GM23248 (cell line): ENCODE results near the gene KLHL6. TPM values are rescaled to one million over a fixed set of nuclear protein-coding genes. Genes with fewer than 3 reads are reported as not detected.
"Not testable (repeated sequence)": the region's sequence is repeated elsewhere in the genome, so short reads cannot be mapped to it uniquely, and the experiment has no call there.

Experiments used
- DNase-seq: peaks from one replicate; pipeline ENCODE4 v3.0.0-alpha.2; 2015
- H2AFZ ChIP-seq: fragments of 200-600 bp; sonication (generic); 2 replicates; pipeline ENCODE4 v1.6.1; 2016; ENCODE audit warnings: antibody characterized with exemption
- H3F3A ChIP-seq: fragments of 200-600 bp; sonication (generic); 2 replicates; pipeline ENCODE4 v1.6.1; 2016; ENCODE audit warnings: mild to moderate bottlenecking, antibody characterized with exemption, mixed run types; ENCODE audit not compliant: insufficient read depth
- H3K27ac ChIP-seq: fragments of 200-600 bp; sonication (generic); 2 replicates; pipeline ENCODE4 v1.5.1; 2016; ENCODE audit warnings: mild to moderate bottlenecking
- H3K27me3 ChIP-seq: fragments of 200-600 bp; sonication (generic); replicated peaks from 2 replicates; pipeline ENCODE4 v1.6.1; 2016; ENCODE audit warnings: mild to moderate bottlenecking; ENCODE audit not compliant: insufficient read depth
- H3K36me3 ChIP-seq: fragments of 200-600 bp; sonication (generic); 2 replicates; pipeline ENCODE4 v1.6.1; 2016; ENCODE audit warnings: low read depth, mild to moderate bottlenecking
- H3K4me1 ChIP-seq: fragments of 200-600 bp; sonication (generic); 2 replicates; pipeline ENCODE4 v1.6.1; 2016; ENCODE audit warnings: mild to moderate bottlenecking; ENCODE audit not compliant: insufficient read depth
- H3K4me2 ChIP-seq: fragments of 200-600 bp; sonication (generic); one replicate; pipeline ENCODE4 v1.6.1; 2016; ENCODE audit warnings: mild to moderate bottlenecking; ENCODE audit not compliant: unreplicated experiment
- H3K4me3 ChIP-seq: fragments of 200-600 bp; sonication (generic); 2 replicates; pipeline ENCODE4 v1.5.1; 2016; ENCODE audit warnings: mild to moderate bottlenecking
- H3K79me2 ChIP-seq: fragments of 200-600 bp; sonication (generic); 2 replicates; pipeline ENCODE4 v1.6.1; 2016; ENCODE audit warnings: mild to moderate bottlenecking; ENCODE audit not compliant: insufficient read depth
- H3K9ac ChIP-seq: fragments of 200-600 bp; sonication (generic); 2 replicates; pipeline ENCODE4 v1.6.1; 2016; ENCODE audit warnings: mild to moderate bottlenecking
- H3K9me2 ChIP-seq: fragments of 200-600 bp; sonication (generic); 2 replicates; pipeline ENCODE4 v1.6.1; 2016; ENCODE audit warnings: mixed run types, mild to moderate bottlenecking, moderate library complexity; ENCODE audit not compliant: insufficient read depth
- H3K9me3 ChIP-seq: fragments of 200-600 bp; sonication (generic); one replicate; pipeline ENCODE4 v1.6.1; 2017; ENCODE audit warnings: low read depth
- H4K20me1 ChIP-seq: fragments of 200-600 bp; sonication (generic); 2 replicates; pipeline ENCODE4 v1.6.0; 2016; ENCODE audit not compliant: insufficient read depth
- EZH2 ChIP-seq: fragments of 200-600 bp; sonication (generic); IDR thresholded peaks from 2 replicates; pipeline ENCODE4 v1.6.1; 2018; ENCODE audit warnings: antibody characterized with exemption, mild to moderate bottlenecking; ENCODE audit not compliant: insufficient read depth, poor library complexity, severe bottlenecking
- EZH2phosphoT487 ChIP-seq: fragments of 200-600 bp; sonication (generic); IDR thresholded peaks from 2 replicates; pipeline ENCODE4 v1.6.1; 2018; ENCODE audit warnings: antibody characterized with exemption, moderate library complexity, mild to moderate bottlenecking, low read depth; ENCODE audit not compliant: insufficient read depth
- WGBS, 2 experiments: methylation state at CpG; one replicate each; pipeline ENCODE4 v1.1.6; 2015 to 2017; ENCODE audit warnings: low lambda C conversion rate in 2 of 2, low coverage in 1 of 2; ENCODE audit errors: missing lambda C conversion rate in 2 of 2; 5-methylcytosine and 5-hydroxymethylcytosine counted together
- in situ Hi-C: fragments of 300-500 bp; cut with MboI; formaldehyde crosslinking; loops from 2 replicates; pipeline ENCODE4 v1.15.0; 2020
- polyA plus RNA-seq: library from polyadenylated mRNA; unstranded; fragments of >200 nt; fragmentation: Nextera tagmentation; extraction: Ambion mirVana; gene quantifications from 2 replicates; pipeline ENCODE4 v1.2.1, GENCODE V29; 2016
- total RNA-seq: library from RNA; depleted of rRNA; stranded (reverse); fragments of >200 nt; shearing (Covaris generic); gene quantifications from 2 replicates; pipeline ENCODE4 v1.2.3, GENCODE V29; 2014

The KLHL6 gene
- total and polyA plus RNA-seq, 2 experiments from 2014 or later: not detected

DNA sequence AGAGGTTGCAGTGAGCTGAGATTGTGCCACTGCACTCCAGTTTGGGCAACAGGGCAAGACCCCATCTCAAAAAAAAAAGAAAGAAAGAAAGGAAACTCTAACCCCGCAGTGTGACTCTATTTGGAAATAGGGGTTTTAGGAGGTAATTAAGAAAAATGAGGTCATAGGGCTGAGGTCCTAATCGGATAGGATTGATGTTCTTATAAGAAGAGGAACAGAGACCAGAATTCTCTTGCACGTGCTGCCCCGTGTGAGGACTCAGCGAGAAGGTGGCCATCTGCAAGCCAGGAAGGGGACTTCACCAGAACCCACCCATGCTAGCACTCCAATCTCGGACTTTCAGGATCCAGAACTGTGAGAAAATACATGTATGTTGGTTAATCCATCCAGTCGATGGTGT, 25.8 kb downstream of the KLHL6 start:
- H2AFZ ChIP-seq: no peak overlapping the region
- H3K27me3 ChIP-seq: peaks cover 8% of the 10 kb centered on the region; the same call in 1 of the 2 replicates
- WGBS, 2 experiments: 49 to 50% methylated on average over 7 of the region's 7 CpGs
- H3K9me2 ChIP-seq: no peaks in the 10 kb centered on the region
- no peaks in the 10 kb centered on the region for H3K36me3 ChIP-seq
- no peak overlapping the region for H3K9ac ChIP-seq
- no peak for TF ChIP-seq EZH2
- no peak for TF ChIP-seq EZH2phosphoT487
- H3K4me2 ChIP-seq: no peak overlapping the region
- H3K4me3 ChIP-seq: no peak overlapping the region
- in situ Hi-C loops: no loop called here
- no peaks in the 10 kb centered on the region for H3K79me2 ChIP-seq
- no peak overlapping the region for H3K27ac ChIP-seq
- DNase-seq: no peak
- no peaks in the 10 kb centered on the region for H3F3A ChIP-seq
- H3K9me3 ChIP-seq: no peaks in the 10 kb centered on the region
- no peaks in the 10 kb centered on the region; the same call in 1 of the 2 replicates for H3K4me1 ChIP-seq
- H4K20me1 ChIP-seq: no peaks in the 10 kb centered on the region

DNA sequence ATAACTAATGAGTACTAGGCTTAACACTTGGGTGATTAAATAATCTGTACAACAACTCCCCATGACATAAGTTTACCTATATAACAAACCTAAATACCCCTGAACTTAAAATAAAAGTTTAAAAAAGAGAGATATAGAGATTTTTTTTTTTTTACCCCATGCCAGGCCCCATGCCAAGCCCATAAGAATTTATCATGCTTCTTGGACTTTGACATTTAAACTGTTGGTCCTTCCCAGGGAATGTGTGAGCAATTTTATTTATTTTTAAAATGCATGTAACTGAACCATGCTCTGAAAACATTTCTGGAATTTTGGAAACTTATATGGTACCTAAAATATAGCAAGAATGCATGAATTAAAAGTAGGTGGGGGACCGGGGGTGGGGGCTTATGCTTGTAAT, 26.3 kb downstream of the KLHL6 start:
- TF ChIP-seq EZH2 (no peak), EZH2phosphoT487 (no peak)
- no peaks in the 10 kb centered on the region; the same call in 1 of the 2 replicates for H3K4me1 ChIP-seq
- no peaks in the 10 kb centered on the region for H4K20me1 ChIP-seq
- no peaks in the 10 kb centered on the region for H3K9me2 ChIP-seq
- no peaks in the 10 kb centered on the region for H3K79me2 ChIP-seq
- in situ Hi-C loops: no loop called here
- DNase-seq: no peak
- no peak overlapping the region for H2AFZ ChIP-seq
- H3K9me3 ChIP-seq: no peaks in the 10 kb centered on the region
- H3K27me3 ChIP-seq: peaks cover 8% of the 10 kb centered on the region; the same call in 1 of the 2 replicates
- H3K9ac ChIP-seq: no peak overlapping the region
- 0 to 19% methylated on average over 1 of the region's 1 CpG for WGBS, 2 experiments
- no peak overlapping the region for H3K4me2 ChIP-seq
- no peaks in the 10 kb centered on the region for H3K36me3 ChIP-seq
- no peaks in the 10 kb centered on the region for H3F3A ChIP-seq
- no peak overlapping the region for H3K4me3 ChIP-seq
- H3K27ac ChIP-seq: no peak overlapping the region

DNA sequence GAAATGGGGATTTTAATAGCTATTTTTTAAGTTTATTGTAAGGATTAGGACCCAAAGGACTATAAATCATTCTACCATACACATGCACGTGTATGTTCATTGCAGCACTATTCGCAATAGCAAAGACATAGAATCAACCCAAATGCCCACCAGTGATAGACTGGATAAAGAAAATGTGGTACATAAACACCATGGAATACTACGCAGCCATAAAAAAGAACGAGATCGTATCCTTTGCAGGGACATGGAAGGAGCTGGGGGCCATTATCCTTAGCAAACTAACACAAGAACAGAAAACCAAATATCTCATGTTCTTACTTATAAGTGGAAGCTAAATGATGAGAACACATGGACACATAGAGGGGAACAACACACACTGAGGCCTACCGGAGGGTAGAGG, 26.7 kb downstream of the KLHL6 start:
- H3F3A ChIP-seq, H3K9ac ChIP-seq, H3K27me3 ChIP-seq, H4K20me1 ChIP-seq, H3K79me2 ChIP-seq, DNase-seq, H3K9me3 ChIP-seq, H3K4me3 ChIP-seq, H3K4me1 ChIP-seq, H3K27ac ChIP-seq, H3K4me2 ChIP-seq, H3K36me3 ChIP-seq, H2AFZ ChIP-seq, in situ Hi-C loops, H3K9me2 ChIP-seq: not testable (repeated sequence)
- 57 to 59% methylated on average over 6 of the region's 6 CpGs for WGBS, 2 experiments

DNA sequence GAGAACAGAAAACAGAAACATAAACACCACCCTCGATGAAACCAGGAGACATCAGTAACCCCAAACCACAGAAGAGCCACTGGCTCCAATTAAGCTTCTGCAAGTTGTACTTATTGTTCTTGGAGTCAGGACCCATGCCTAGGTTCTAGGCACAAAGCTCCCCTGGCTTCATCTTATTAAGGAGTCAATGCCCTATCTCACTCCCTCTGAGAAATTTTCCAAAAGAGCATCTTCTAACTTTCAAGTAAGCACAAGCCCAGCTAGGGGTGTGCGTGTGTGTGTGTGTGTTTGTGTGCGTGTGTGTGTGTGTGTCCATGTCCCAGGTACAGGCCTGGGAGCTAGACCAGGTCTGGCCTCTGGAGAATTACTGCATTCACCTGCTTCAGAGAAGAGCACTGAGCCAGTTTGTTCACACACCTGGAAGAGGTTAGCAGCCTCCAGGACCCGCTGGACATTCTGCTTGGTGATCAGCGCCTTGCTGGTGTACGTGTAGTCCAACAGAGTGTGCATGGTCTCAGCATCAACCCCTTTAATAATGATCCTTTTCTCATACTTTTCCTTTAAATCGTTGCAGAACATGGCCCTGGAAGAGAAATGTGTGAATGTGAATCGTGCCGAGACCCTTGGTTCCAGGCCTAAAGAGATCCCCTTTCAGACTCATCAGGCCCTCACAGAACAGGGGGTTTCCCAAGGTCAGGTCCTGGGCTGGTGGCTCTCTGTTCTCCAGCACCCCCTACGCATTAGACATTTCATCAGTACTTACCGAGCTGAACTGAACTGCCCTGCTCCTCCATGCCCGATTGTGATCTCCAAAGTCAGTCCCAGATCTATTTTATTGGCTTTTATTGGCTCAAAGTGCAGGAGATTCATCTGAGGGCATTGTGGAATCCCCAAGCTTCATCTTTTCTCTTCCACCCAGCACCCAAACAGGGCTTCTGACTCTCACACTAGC, 27.8 kb downstream of the KLHL6 start:
- no peak overlapping the region for H3K4me2 ChIP-seq
- H2AFZ ChIP-seq: no peak overlapping the region
- 68 to 73% methylated on average over 12 of the region's 12 CpGs for WGBS, 2 experiments
- no peaks in the 10 kb centered on the region for H4K20me1 ChIP-seq
- no peak for TF ChIP-seq EZH2
- H3K4me3 ChIP-seq: no peak overlapping the region
- no peaks in the 10 kb centered on the region for H3K4me1 ChIP-seq
- H3K27me3 ChIP-seq: peaks cover 1% of the 10 kb centered on the region; the same call in 1 of the 2 replicates
- DNase-seq: no peak
- no peaks in the 10 kb centered on the region for H3F3A ChIP-seq
- no peaks in the 10 kb centered on the region for H3K9me2 ChIP-seq
- H3K36me3 ChIP-seq: no peaks in the 10 kb centered on the region
- in situ Hi-C loops: no loop called here
- no peak overlapping the region for H3K9ac ChIP-seq
- no peak overlapping the region for H3K27ac ChIP-seq
- no peaks in the 10 kb centered on the region for H3K79me2 ChIP-seq
- H3K9me3 ChIP-seq: no peaks in the 10 kb centered on the region
